Right lobe of liver (tissue), 6 donors: ENCODE data around the gene CLDND2. TPM values are rescaled to one million over a fixed set of nuclear protein-coding genes. Genes with fewer than 3 reads are reported as not detected.
A peak's percentile ranks its signal among the peaks of the same experiment; 100 is the strongest.

Experiments used
- ATAC-seq, 4 donors: fragments of 200-7000 bp; cut with Tn5 transposase; one replicate each; pipeline ENCODE4 v1.9.1; 2020; ENCODE audit warnings: mild to moderate bottlenecking in 4 of 4, moderate library complexity in 4 of 4
- DNase-seq, 3 donors: peaks; one replicate each; pipeline ENCODE4 v3.0.0-alpha.2; 2020
- H3K27ac ChIP-seq, 3 donors: fragments of 200-600 bp; one replicate each; pipeline ENCODE4 v1.8.0; 2022
- H3K27me3 ChIP-seq, 2 donors: fragments of 200-600 bp; one replicate each; pipeline ENCODE4 v1.8.0; 2022
- H3K36me3 ChIP-seq, 4 donors: fragments of 200-600 bp; sonication (generic) in 1 of 4; one replicate each; pipeline versions ENCODE4 v1.5.1 to v1.8.0; 2017 to 2022; ENCODE audit warnings: control low read depth in 1 of 4
- H3K4me1 ChIP-seq, 4 donors: fragments of 200-600 bp; sonication (generic) in 1 of 4; one replicate each; pipeline versions ENCODE4 v1.5.1 to v1.8.0; 2017 to 2022; ENCODE audit warnings: control low read depth in 1 of 4
- H3K4me3 ChIP-seq, 3 donors: fragments of 200-600 bp; one replicate each; pipeline ENCODE4 v1.8.0; 2022
- H3K9me3 ChIP-seq, 4 donors: fragments of 200-600 bp; sonication (generic) in 1 of 4; one replicate each; pipeline versions ENCODE4 v1.5.1 to v1.8.0; 2017 to 2022; ENCODE audit warnings: control low read depth in 1 of 4
- POLR2A ChIP-seq: fragments of 450-650 bp; IDR thresholded peaks from one replicate; pipeline ENCODE4 v1.6.1; 2017; ENCODE audit warnings: antibody characterized with exemption, mild to moderate bottlenecking
- WGBS: methylation state at CpG from one replicate; pipeline ENCODE4 v1.1.6; 2018; ENCODE audit warnings: low coverage, low lambda C conversion rate; ENCODE audit not compliant: insufficient coverage; ENCODE audit errors: missing lambda C conversion rate; 5-methylcytosine and 5-hydroxymethylcytosine counted together
- intact Hi-C, 2 donors: fragments of 100-400 bp; cut with DNase I; formaldehyde crosslinking; loops; one replicate each; pipeline versions ENCODE4 v1.11.2 to v1.14.1; 2022
- total RNA-seq, 6 experiments: library from RNA; depleted of rRNA in 2 of 6; stranded (reverse); fragments of >200 nt in 2 of 6; fragmentation: NEBNext Ultra II Directional in 3 of 6; extraction: Animal tissue kit (Norgen Biotek cat#: 25700) in 3 of 6; gene quantifications; one replicate each; pipeline versions ENCODE4 v1.1.0 to v1.2.4, GENCODE V29; 2016 to 2023
- TF ChIP-seq, protein P1 (sequence below), 4 donors: fragments of 200-600 bp in 3 of 4; fragments of 450-650 bp in 1 of 4; IDR thresholded peaks; one replicate each; pipeline versions ENCODE4 v1.5.1 to v1.8.0; 2016 to 2022; ENCODE audit warnings: antibody characterized with exemption in 4 of 4, mild to moderate bottlenecking in 2 of 4
- donor health status: DM: no; HTN: yes; CAD: no.
- donor health status: DM: no; HTN: no; CAD: no.
- donor health status: DM: no; HTN: no; CAD: no.
- donor health status: DM: no; HTN: yes; CAD: no.
- donor health status: DM: no; HTN: yes; CAD: no.

Gene CLDND2
- total RNA-seq, 6 experiments from 2014 or later, result 1.00 to 1.2 TPM; not detected in 4

- peak overlapping the region in 1 of 3 donors; percentile 8 for H3K27ac ChIP-seq
- no peaks in the 10 kb centered on the region for H3K27me3 ChIP-seq
- intact Hi-C loops, result no loop called here
- H3K4me3 ChIP-seq, result no peak overlapping the region
- ATAC-seq, result no peak
- no peak for DNase-seq
- TF ChIP-seq, protein P1, sequence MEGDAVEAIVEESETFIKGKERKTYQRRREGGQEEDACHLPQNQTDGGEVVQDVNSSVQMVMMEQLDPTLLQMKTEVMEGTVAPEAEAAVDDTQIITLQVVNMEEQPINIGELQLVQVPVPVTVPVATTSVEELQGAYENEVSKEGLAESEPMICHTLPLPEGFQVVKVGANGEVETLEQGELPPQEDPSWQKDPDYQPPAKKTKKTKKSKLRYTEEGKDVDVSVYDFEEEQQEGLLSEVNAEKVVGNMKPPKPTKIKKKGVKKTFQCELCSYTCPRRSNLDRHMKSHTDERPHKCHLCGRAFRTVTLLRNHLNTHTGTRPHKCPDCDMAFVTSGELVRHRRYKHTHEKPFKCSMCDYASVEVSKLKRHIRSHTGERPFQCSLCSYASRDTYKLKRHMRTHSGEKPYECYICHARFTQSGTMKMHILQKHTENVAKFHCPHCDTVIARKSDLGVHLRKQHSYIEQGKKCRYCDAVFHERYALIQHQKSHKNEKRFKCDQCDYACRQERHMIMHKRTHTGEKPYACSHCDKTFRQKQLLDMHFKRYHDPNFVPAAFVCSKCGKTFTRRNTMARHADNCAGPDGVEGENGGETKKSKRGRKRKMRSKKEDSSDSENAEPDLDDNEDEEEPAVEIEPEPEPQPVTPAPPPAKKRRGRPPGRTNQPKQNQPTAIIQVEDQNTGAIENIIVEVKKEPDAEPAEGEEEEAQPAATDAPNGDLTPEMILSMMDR (IDR thresholded peaks at IDR 0.05), result no peak
- TF ChIP-seq POLR2A, result no peak
- 68% methylated on average over 7 of the region's 8 CpGs for WGBS
- peaks cover 0 to 4% (median 0%) of the 10 kb centered on the region in 4 donors for H3K4me1 ChIP-seq
- H3K36me3 ChIP-seq, result no peaks in the 10 kb centered on the region
- H3K9me3 ChIP-seq, result no peaks in the 10 kb centered on the region
These were observed 2.4 kb upstream of the CLDND2 start for GRCh38 chr19:51371186-51371690.

- ATAC-seq (no peak), DNase-seq (no peak)
- Histone ChIP-seq H3K27ac (no peak overlapping the region), H3K36me3 (no peaks in the 10 kb centered on the region), H3K4me3 (no peak overlapping the region), H3K27me3 (no peaks in the 10 kb centered on the region), H3K4me1 (peaks cover 0 to 4% (median 0%) of the 10 kb centered on the region in 4 donors), H3K9me3 (no peaks in the 10 kb centered on the region)
- no peak for TF ChIP-seq POLR2A
- TF ChIP-seq, protein P1 (IDR thresholded peaks at IDR 0.05), result no peak
- intact Hi-C loops, result no loop called here
- WGBS, result 62% methylated on average over 2 of the region's 4 CpGs
These were observed 1.4 kb upstream of the CLDND2 start for GRCh38 chr19:51370230-51370629.

DNA sequence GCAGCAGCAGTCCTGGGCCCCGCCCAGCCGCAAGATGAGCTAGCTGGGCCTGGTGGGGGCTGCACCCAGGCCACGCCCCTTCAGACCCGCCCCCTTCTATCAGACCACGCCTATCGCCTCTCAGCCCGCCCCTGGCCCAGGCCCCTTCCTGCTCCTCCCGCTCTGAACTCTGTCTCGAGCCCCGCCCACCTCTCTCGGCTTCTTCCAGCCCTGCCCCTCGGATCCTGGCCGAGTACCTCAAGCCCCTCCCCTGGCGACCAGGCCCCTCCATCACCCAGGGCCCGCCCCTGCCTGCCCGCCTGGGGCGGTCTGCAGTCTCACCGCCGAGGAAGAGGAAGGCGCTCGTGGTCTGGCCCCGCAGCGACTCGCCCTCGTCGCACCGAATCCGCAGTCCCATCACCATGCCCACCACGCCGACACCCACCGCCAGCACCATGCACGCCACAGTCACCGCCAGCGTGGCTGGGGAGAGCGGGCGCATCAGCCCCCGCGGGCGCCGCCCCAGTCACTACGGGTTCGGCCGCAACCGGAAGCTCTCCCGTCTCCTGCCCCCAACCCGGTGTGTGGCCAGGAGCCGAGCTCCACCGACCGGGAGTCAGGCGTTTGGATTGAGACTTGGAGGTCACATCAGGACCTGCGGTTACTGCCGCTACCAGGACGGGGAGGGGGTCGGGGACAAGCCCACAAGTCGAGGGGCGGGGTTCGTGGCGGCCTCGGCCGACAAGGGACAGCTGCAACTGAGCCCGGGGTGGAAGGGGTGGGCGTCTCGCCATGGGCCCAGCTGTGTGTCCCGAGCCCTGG is 1.0 kb downstream of the CLDND2 start:
- peak overlapping the region; percentile 77 to 92 (median 83) for H3K4me3 ChIP-seq
- H3K27me3 ChIP-seq, result no peaks in the 10 kb centered on the region
- DNase-seq, result peak; percentile 100
- peaks cover 0 to 27% (median 4%) of the 10 kb centered on the region in 4 donors for H3K4me1 ChIP-seq
- intact Hi-C loops, result no loop called here
- peak; percentile 78 to 89 (median 81) for ATAC-seq
- no peaks in the 10 kb centered on the region for H3K36me3 ChIP-seq
- TF ChIP-seq, protein P1 (IDR thresholded peaks at IDR 0.05), result no peak
- TF ChIP-seq POLR2A, result peak; percentile 50
- no peaks in the 10 kb centered on the region for H3K9me3 ChIP-seq
- 9% methylated on average over 19 of the region's 64 CpGs for WGBS
- H3K27ac ChIP-seq, result peak overlapping the region; percentile 84 to 95 (median 94)

DNA sequence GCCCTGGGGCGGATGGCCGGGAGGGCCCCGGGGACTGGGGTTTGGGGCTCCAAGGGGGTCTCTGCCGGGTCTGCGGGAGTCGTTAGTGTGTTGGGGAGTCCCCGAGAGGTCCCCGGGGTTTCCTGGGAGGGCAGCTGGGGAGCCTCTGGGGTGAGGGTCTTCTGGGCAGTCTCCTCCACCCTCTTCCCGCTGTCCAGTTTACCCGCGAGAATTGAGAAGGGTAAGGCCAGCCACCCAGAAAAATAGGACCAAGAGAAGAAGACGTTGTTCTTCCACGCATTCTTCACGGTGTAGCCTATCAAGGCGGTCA is 1.6 kb downstream of the CLDND2 start:
- peak; percentile 84 for TF ChIP-seq POLR2A
- TF ChIP-seq, protein P1 (IDR thresholded peaks at IDR 0.05), result no peak
- Histone ChIP-seq H3K27me3 (no peaks in the 10 kb centered on the region), H3K4me1 (peaks cover 0 to 33% (median 6%) of the 10 kb centered on the region in 4 donors), H3K4me3 (peak overlapping the region; percentile 77 to 92 (median 83)), H3K9me3 (no peaks in the 10 kb centered on the region), H3K36me3 (no peaks in the 10 kb centered on the region), H3K27ac (peak overlapping the region; percentile 84 to 95 (median 94))
- intact Hi-C loops, result no loop called here
- ATAC-seq (no peak), DNase-seq (peak in 1 of 3 donors; percentile 76)
- no CpG with 5 or more reads among the region's 15 CpGs for WGBS
